ENCODE data around the gene RPS6KA3.
A peak's percentile ranks its signal among the peaks of the same experiment; 100 is the strongest.

The RPS6KA3 gene

DNA sequence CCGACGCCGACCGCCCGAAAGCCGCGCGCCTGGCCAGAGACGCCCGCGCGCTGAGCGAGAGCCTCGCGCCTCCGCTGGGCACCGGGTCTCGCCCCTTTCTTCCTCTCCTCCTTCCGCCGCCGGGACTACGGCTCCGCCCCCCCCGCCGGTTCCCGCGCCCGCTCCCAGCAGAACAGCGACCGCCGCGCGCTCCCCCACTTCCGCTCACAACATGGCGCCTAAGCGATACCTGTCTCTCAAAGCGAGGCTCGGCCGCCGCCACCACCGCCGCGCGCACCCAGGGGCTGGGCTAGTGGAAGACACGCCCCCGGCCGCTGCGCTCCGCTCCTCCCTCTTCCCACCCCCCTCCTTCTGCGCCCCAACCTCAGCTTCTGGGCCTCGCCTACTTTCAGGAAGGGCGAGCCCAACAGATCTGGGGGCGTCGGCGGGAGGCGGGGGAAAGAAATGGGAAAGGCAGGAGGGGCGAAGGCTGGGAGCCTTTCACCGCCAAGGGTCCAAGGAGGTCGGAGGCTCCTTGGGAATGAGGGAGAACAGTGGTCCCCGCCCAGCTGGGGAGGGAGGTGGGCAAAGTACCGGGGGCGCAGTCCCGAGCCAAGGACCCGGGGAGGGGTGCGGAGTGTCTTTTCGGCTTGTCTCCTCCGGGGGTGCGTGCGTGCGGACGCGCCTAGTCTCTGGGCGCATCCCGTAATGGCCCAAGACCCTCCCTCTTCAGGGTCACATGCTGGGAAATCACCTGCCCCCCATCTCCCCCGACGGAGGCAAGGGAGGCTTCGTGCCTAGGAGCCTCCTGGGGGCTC is at the start of gene RPS6KA3:
RPS6KA3 (minus strand) TSS at position 100 of the 797 bp plus-strand sequence. CDS start 277 bp downstream, outside the sequence.
- DNase-seq: peak; percentile 1 to 49

- no peak for DNase-seq
These were observed 48.4 kb upstream of the RPS6KA3 start for GRCh38 chrX:20315140-20315539.

GRCh38 chrX:20313899-20314298 is 47.2 kb upstream of the RPS6KA3 start:
- DNase-seq: no peak

DNA sequence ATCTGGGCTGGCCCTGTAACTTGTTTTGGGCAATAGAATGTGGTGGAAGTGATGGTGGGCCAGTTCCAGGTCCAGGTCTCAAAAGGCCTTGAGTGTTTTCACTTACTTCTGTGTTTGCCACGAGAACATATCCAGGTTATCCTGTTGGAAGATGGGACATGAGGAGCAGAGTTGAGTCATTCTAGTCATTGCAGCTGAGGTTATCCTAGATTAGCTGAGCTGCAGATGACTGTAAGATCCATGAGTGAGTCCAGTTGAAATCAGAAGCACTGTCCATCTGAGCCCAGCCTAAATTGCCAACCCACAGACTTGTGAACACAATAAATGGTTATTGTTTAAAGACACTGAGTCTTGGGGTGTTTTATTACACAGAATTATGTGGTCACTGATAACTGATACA is 45.3 kb upstream of the RPS6KA3 start:
- DNase-seq: no peak

DNA sequence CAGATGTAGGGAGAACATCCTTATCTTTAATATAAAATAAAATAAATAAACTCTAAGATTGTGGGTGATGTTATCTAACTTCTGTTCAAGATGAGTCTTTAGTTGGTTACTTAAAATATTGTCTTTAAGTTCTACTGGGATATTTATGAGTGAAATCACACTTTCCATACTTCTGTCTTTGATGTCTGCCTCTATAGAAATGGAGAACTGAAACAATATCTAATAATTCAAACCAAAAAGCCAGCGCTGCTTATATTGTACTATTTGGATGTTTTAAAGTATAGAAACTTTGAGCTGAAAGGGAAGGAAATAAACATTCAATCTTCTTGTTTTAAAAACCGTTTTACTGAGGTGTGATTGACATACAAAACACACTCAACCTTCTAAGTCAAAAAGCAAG is 44.8 kb upstream of the RPS6KA3 start:
- no peak for DNase-seq

- no peak for DNase-seq
These were observed 43.1 kb upstream of the RPS6KA3 start for GRCh38 chrX:20309806-20310205.

DNA sequence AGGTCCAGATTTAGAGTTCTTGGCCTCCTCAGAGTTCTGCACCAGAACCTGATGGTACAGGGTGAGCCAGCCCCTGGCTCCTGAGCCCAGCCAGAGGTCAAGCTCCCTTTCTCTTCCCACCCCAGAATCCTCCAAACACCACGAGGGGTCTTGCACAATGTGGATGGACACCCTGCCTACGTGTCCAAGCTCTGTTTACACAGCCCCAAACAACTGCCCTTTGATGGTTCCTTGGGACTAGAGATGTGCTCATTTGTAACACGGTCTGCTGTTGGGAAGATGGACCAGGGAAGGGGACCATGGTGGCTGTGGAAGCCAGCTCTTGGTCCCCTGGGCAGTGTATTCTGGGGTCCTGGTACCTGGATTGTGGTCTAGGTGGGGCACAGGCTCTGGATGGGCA is 40.0 kb upstream of the RPS6KA3 start:
- no peak for DNase-seq

- DNase-seq: no peak
These were observed 34.1 kb upstream of the RPS6KA3 start for GRCh38 chrX:20300822-20301221.

GRCh38 chrX:20294957-20295356 is 28.2 kb upstream of the RPS6KA3 start:
- no peak for DNase-seq

DNA sequence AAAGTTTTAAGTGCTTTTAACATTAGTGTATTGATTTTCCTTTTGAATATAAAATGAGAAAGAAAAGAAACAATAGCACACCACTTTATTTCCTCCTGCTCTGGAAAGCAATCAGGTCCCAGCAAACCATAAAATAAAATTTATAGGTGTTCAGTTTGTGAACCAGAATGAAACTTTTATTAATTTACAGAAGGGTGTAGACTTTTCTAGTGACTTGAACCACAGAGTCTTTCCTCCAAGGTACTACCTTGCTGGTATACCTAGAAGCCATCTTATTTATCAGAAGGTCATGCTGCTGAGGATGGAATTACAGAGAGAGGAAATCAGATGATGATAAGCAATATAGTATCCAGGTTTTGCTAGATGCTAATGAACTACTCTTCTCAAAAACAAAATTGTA is 27.6 kb upstream of the RPS6KA3 start:
- no peak for DNase-seq

- DNase-seq: no peak
These were observed 18.8 kb upstream of the RPS6KA3 start for GRCh38 chrX:20285511-20285910.

DNA sequence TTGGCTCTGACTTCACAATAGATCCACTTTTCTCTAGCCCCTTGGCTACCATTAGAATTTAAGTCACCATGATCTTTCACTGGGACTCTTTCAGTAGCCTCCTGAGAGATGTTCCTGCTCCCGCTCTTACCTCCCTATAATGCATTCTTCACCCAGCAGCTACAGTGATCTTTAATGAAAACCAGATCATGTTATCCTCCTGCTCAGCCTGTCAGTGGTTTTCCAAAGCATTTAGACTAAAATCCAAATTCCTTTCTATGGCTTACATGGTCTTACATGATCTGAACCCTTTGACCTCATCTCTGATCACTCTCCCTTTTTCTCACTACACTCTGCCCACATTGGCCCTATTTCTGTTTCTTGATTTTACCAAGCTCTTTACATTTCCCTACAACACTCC is 18.3 kb upstream of the RPS6KA3 start:
- no peak for DNase-seq

- DNase-seq: no peak
These were observed 17.7 kb upstream of the RPS6KA3 start for GRCh38 chrX:20284444-20284843.

- no peak for DNase-seq
These were observed 14.2 kb upstream of the RPS6KA3 start for GRCh38 chrX:20280938-20281337.

DNA sequence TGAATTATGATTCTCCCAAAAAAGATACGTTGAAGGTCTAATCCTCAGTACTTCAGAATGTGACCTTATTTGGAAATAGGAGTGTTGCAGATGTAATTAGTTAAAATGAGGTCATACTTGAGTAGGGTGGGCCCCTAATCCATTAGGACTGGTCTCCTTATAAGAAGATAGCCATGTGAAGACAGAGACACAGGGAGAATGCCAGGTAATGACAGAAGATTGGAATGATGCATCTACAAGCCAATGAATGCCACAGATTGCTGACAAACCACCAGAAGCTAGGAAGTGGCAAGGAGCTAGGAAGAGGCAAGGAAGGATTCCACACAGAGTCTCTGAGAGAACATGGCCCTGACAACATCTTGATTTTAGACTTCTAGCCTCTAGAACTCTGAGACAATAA is 7.4 kb upstream of the RPS6KA3 start:
- no peak for DNase-seq

DNA sequence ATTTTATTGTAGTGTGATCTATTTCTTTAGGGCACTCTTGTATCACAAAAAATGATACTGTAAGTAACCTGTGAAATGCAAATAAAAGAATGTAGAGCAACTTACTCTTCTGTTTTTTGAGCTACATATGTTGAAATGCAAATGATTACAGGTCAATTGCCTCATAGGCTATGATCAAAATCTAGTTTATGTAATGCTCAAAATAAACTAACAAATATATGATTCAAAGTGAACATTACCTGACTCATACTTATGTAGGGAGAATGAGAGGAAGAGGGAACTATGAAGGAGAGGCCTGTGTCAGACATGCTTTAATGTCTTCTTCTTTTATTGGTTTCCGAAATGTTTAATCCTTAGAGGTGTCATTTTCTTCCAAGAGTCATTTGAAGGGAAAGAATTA is 5.0 kb upstream of the RPS6KA3 start:
- no peak for DNase-seq

- no peak for DNase-seq
These were observed 4.5 kb upstream of the RPS6KA3 start for GRCh38 chrX:20271186-20271585.

- DNase-seq: no peak
These were observed 3.8 kb upstream of the RPS6KA3 start for GRCh38 chrX:20270562-20270890.

GRCh38 chrX:20269848-20270561 is 3.3 kb upstream of the RPS6KA3 start:
- no peak for DNase-seq

GRCh38 chrX:20267931-20268701 is 1.4 kb upstream of the RPS6KA3 start:
- DNase-seq: no peak

- DNase-seq: no peak
These were observed 860 bp upstream of the RPS6KA3 start for GRCh38 chrX:20267607-20267930.

- no peak for DNase-seq
These were observed 705 bp downstream of the RPS6KA3 start for GRCh38 chrX:20265726-20266681.

DNA sequence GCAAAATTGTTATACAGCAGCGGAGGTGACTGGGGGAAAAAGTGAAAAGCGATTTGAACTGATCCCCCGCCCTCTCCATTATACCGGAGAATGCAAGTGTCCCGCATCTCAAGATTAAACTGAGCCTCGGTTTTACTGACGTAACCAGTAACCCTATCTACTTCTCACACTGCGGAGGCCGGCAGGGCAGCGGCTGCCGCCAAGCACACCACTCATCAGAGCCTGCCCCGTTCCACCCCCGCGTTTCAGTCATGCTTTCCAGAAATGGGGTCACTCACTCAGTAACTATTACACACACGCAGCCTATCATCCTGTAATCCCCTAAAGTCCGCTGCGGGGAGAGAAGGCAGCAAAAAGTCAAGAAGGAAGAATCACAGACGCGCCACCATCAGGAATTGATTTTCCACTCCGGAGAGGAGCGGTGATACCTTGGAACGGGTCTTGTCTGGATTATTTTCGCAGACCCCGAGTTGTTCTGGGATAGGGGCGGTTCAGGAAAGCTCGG is 1.4 kb downstream of the RPS6KA3 start:
- no peak for DNase-seq
